GM21526 (cell line): ENCODE data around the gene ANKH.
"Not testable (repeated sequence)": the region's sequence is repeated elsewhere in the genome, so short reads cannot be mapped to it uniquely, and the experiment has no call there.

Source experiments
- ATAC-seq: cut with Tn5 transposase; IDR thresholded peaks from one replicate; pipeline ENCODE4 v1.9.1; 2021; ENCODE audit warnings: moderate library complexity; ENCODE audit not compliant: unreplicated experiment, low FRiP score

Gene ANKH

GRCh38 chr5:14830210-14831005 is 41.2 kb downstream of the ANKH start:
- ATAC-seq = no peak

- ATAC-seq = no peak
These were observed 42.2 kb downstream of the ANKH start for GRCh38 chr5:14829396-14829795.

- no peak for ATAC-seq
These were observed 44.9 kb downstream of the ANKH start for GRCh38 chr5:14826714-14827113.

- no peak for ATAC-seq
These were observed 45.6 kb downstream of the ANKH start for GRCh38 chr5:14825977-14826376.

- no peak for ATAC-seq
These were observed 47.1 kb downstream of the ANKH start for GRCh38 chr5:14824499-14824898.

- ATAC-seq = no peak
These were observed 50.3 kb downstream of the ANKH start for GRCh38 chr5:14821100-14821845.

GRCh38 chr5:14818931-14819790 is 52.4 kb downstream of the ANKH start:
- ATAC-seq = no peak

GRCh38 chr5:14817762-14818136 is 53.8 kb downstream of the ANKH start:
- not testable (repeated sequence) for ATAC-seq

- no peak for ATAC-seq
These were observed 54.4 kb downstream of the ANKH start for GRCh38 chr5:14816999-14817761.

GRCh38 chr5:14816374-14816998 is 55.1 kb downstream of the ANKH start:
- ATAC-seq = no peak

GRCh38 chr5:14813747-14814146 is 57.8 kb downstream of the ANKH start:
- ATAC-seq = no peak

- ATAC-seq = no peak
These were observed 59.4 kb downstream of the ANKH start for GRCh38 chr5:14812166-14812565.

- ATAC-seq = no peak
These were observed 60.5 kb downstream of the ANKH start for GRCh38 chr5:14810928-14811572.

- no peak for ATAC-seq
These were observed 61.3 kb downstream of the ANKH start for GRCh38 chr5:14810282-14810681.

- ATAC-seq = peak; percentile 99
These were observed 62.0 kb downstream of the ANKH start for GRCh38 chr5:14809369-14810155.

GRCh38 chr5:14807471-14807870 is 64.1 kb downstream of the ANKH start:
- no peak for ATAC-seq

GRCh38 chr5:14806456-14806855 is 65.1 kb downstream of the ANKH start:
- no peak for ATAC-seq

GRCh38 chr5:14802541-14802940 is 69.0 kb downstream of the ANKH start:
- ATAC-seq = no peak

- no peak for ATAC-seq
These were observed 69.8 kb downstream of the ANKH start for GRCh38 chr5:14801792-14802191.
